K562 (cell line): ENCODE measurements around the gene ZNF384. TPM values are rescaled to one million over a fixed set of nuclear protein-coding genes. Genes with fewer than 3 reads are reported as not detected.

Experiments used
- ARID1B ChIP-seq: fragments of 450-650 bp; IDR thresholded peaks from 2 replicates; pipeline ENCODE4 v1.6.1; 2016; ENCODE audit warnings: antibody characterized with exemption, mild to moderate bottlenecking, inconsistent platforms
- ARID3A ChIP-seq: IDR thresholded peaks from 2 replicates; pipeline ENCODE4 v1.6.1; 2012; ENCODE audit warnings: low read depth, low read length, improper control_type of control experiment, borderline replicate concordance
- CBFA2T2 ChIP-seq: fragments of 450-650 bp; conservative IDR thresholded peaks from 2 replicates; pipeline ENCODE4 v1.6.1; 2017; ENCODE audit warnings: mild to moderate bottlenecking
- CBFA2T3 ChIP-seq: fragments of 450-650 bp; IDR thresholded peaks from 2 replicates; pipeline ENCODE4 v1.6.1; 2017
- ETS2 ChIP-seq: IDR thresholded peaks from 2 replicates; pipeline ENCODE4 v1.6.1; 2016; ENCODE audit warnings: borderline replicate concordance, missing genetic modification characterization, mild to moderate bottlenecking, moderate library complexity, missing compliant biosample characterization; ENCODE audit not compliant: poor library complexity, severe bottlenecking
- EZH2 ChIP-seq: IDR thresholded peaks from 2 replicates; pipeline ENCODE4 v1.6.1; 2012; ENCODE audit warnings: low read depth, mild to moderate bottlenecking, inconsistent platforms, low read length, borderline replicate concordance
- FOXK1 ChIP-seq: sonication (generic); formaldehyde crosslinking; IDR thresholded peaks from 2 replicates; pipeline ENCODE4 v1.8.0; 2022; ENCODE audit warnings: missing genetic modification reagents, mild to moderate bottlenecking, borderline replicate concordance
- FOXP1 ChIP-seq: sonication (generic); formaldehyde crosslinking; IDR thresholded peaks from 2 replicates; pipeline ENCODE4 v1.8.0; 2022; ENCODE audit warnings: mild to moderate bottlenecking, missing genetic modification reagents
- LCOR ChIP-seq: sonication (generic); formaldehyde crosslinking; IDR thresholded peaks from 2 replicates; pipeline ENCODE4 v1.8.0; 2022; ENCODE audit warnings: mild to moderate bottlenecking, missing genetic modification reagents
- MCM7 ChIP-seq, 2 experiments: fragments of 450-650 bp; IDR thresholded peaks; 2 replicates each; pipeline ENCODE4 v1.6.1; 2016 to 2018
- MEIS2 ChIP-seq: fragments of 450-650 bp; IDR thresholded peaks from 2 replicates; pipeline ENCODE4 v1.6.1; 2014; ENCODE audit warnings: mild to moderate bottlenecking; ENCODE audit not compliant: partially characterized antibody
- MTA1 ChIP-seq: fragments of 450-650 bp; IDR thresholded peaks from 2 replicates; pipeline ENCODE4 v1.6.1; 2017; ENCODE audit warnings: borderline replicate concordance
- NFE2 ChIP-seq: IDR thresholded peaks from 2 replicates; pipeline ENCODE4 v1.6.1; 2014; ENCODE audit warnings: antibody characterized with exemption, low read depth
- PHB2 ChIP-seq: fragments of 450-650 bp; IDR thresholded peaks from 2 replicates; pipeline ENCODE4 v1.6.1; 2017; ENCODE audit warnings: low read depth
- RBM17 ChIP-seq: fragments of 200-400 bp; formaldehyde crosslinking; IDR thresholded peaks from 2 replicates; pipeline ENCODE4 v1.6.1; 2017; ENCODE audit warnings: low read depth, mild to moderate bottlenecking, low read length, borderline replicate concordance
- SAP30 ChIP-seq: fragments of 200-600 bp; sonication (generic); IDR thresholded peaks from 2 replicates; pipeline ENCODE4 v1.6.1; 2012; ENCODE audit warnings: borderline replicate concordance, low read depth, mild to moderate bottlenecking, moderate library complexity, low read length, control low read depth, inconsistent platforms; ENCODE audit not compliant: insufficient read depth, poor library complexity, severe bottlenecking
- SIN3A ChIP-seq, 2 experiments: fragments of 150-350 bp in 1 of 2; IDR thresholded peaks; 2 replicates each; pipeline ENCODE4 v1.6.1; 2011 to 2016; ENCODE audit warnings: borderline replicate concordance in 2 of 2, low read depth in 2 of 2, low read length in 2 of 2, mild to moderate bottlenecking in 2 of 2, moderate library complexity in 2 of 2; ENCODE audit not compliant: control insufficient read depth in 1 of 2
- SRSF3 ChIP-seq: fragments of 200-400 bp; formaldehyde crosslinking; IDR thresholded peaks from 2 replicates; pipeline ENCODE4 v1.6.1; 2016; ENCODE audit warnings: mild to moderate bottlenecking, low read length, moderate library complexity; ENCODE audit not compliant: insufficient read depth
- SRSF9 ChIP-seq: fragments of 200-400 bp; formaldehyde crosslinking; IDR thresholded peaks from 2 replicates; pipeline ENCODE4 v1.6.1; 2017; ENCODE audit warnings: low read depth, low read length, borderline replicate concordance
- TCF3 ChIP-seq: sonication (generic); formaldehyde crosslinking; IDR thresholded peaks from 2 replicates; pipeline ENCODE4 v1.4.0; 2020; ENCODE audit warnings: mild to moderate bottlenecking, missing genetic modification reagents
- TEAD4 ChIP-seq, 2 experiments: sonication (generic) in 1 of 2; formaldehyde crosslinking in 1 of 2; IDR thresholded peaks; 2 replicates each; pipeline versions ENCODE4 v1.6.1 to v1.8.0; 2012 to 2022; ENCODE audit warnings: borderline replicate concordance in 1 of 2, inconsistent platforms in 1 of 2, low read length in 1 of 2, mild to moderate bottlenecking in 1 of 2, missing genetic modification reagents in 1 of 2
- ZBTB49 ChIP-seq: sonication (generic); formaldehyde crosslinking; IDR thresholded peaks from 2 replicates; pipeline ENCODE4 v1.8.0; 2022; ENCODE audit warnings: missing genetic modification reagents, mild to moderate bottlenecking, borderline replicate concordance
- ZNF395 ChIP-seq: fragments of 200-800 bp; sonication (Bioruptor generic); IDR thresholded peaks from 2 replicates; pipeline ENCODE4 v1.6.1; 2017; ENCODE audit warnings: missing genetic modification characterization, missing compliant biosample characterization
- ZNF830 ChIP-seq: fragments of 250-450 bp; sonication (Bioruptor Pico); IDR thresholded peaks from 2 replicates; pipeline ENCODE4 v1.5.0; 2021; ENCODE audit warnings: mild to moderate bottlenecking
- ZSCAN29 ChIP-seq: fragments of 450-650 bp; IDR thresholded peaks from 2 replicates; pipeline ENCODE4 v1.6.1; 2017
- polyA plus RNA-seq, 8 experiments: library from polyadenylated mRNA; depleted of rRNA in 4 of 8; stranded (reverse) in 5 of 8; unstranded in 3 of 8; fragments of >200 nt; fragmentation: Nextera tagmentation in 2 of 8; fragmentation: Illumina TruSeq in 1 of 8; extraction: Ambion mirVana in 2 of 8; extraction: Trizol in 1 of 8; gene quantifications; 2 replicates each; pipeline versions ENCODE4 v1.2.1 to v1.2.3, GENCODE V29; 2011 to 2014; ENCODE audit warnings: inconsistent platforms in 1 of 8, missing spikeins in 1 of 8
- total RNA-seq, 7 experiments: library from RNA; depleted of rRNA in 6 of 7; stranded (reverse); fragments of >200 nt in 6 of 7; fragmentation: Illumina TruSeq in 2 of 7; extraction: Trizol in 2 of 7; gene quantifications; 2 replicates each; pipeline versions ENCODE4 v1.2.1 to v1.2.3, GENCODE V29; 2011 to 2021; ENCODE audit warnings: low replicate concordance in 1 of 7

ZNF384 gene
- total and polyA plus RNA-seq, 9 of the 15 experiments (the other 6 are each of a cell fraction or from before 2014, with no cell fraction given) = 0.36 to 64.8 (median 21.3) TPM

GRCh38 chr12:6662602-6662905 lies 26.6 kb downstream of the ZNF384 start (continued):
- no peak for TF ChIP-seq ZBTB49 (CRISPR knock-in tag)
- TF ChIP-seq ZNF395 (CRISPR knock-in tag) = no peak
- TF ChIP-seq ETS2 (tag) = no peak
- no peak for TF ChIP-seq SIN3A (IDR thresholded peaks at IDR 0.05; ENCODE audit: borderline replicate concordance in 2 of 2, control insufficient read depth in 1 of 2, low read depth in 2 of 2, low read length in 2 of 2)
- no peak for TF ChIP-seq ARID3A
- TF ChIP-seq MEIS2 = no peak
- TF ChIP-seq CBFA2T2 = peak; percentile 36
- no peak for TF ChIP-seq ZNF830 (CRISPR knock-in tag)
- no peak for TF ChIP-seq NFE2
- TF ChIP-seq ARID1B = 0 out of 2 replicates have a peak, but pooled peaks have one; percentile 15
- peak; percentile 10; the same call in 1 of the 2 replicates for TF ChIP-seq TCF3 (CRISPR knock-in tag)
- 0 out of 2 replicates have a peak, but pooled peaks have one; percentile 86 for TF ChIP-seq ZSCAN29
- no peak for TF ChIP-seq MTA1
- TF ChIP-seq TEAD4 (IDR thresholded peaks at IDR 0.05; ENCODE audit: low read length) = no peak
- no peak for TF ChIP-seq TEAD4 (CRISPR knock-in tag; IDR thresholded peaks at IDR 0.05; ENCODE audit: borderline replicate concordance)
- no peak for TF ChIP-seq SRSF9
- TF ChIP-seq FOXK1 (CRISPR knock-in tag) = no peak
- TF ChIP-seq SAP30 = peak; percentile 81
- TF ChIP-seq MCM7 (IDR thresholded peaks at IDR 0.05) = no peak
- TF ChIP-seq EZH2 = no peak
- TF ChIP-seq CBFA2T3 = peak; percentile 57
- no peak for TF ChIP-seq FOXP1 (CRISPR knock-in tag)
- TF ChIP-seq RBM17 = no peak
- 0 out of 2 replicates have a peak, but pooled peaks have one; percentile 6 for TF ChIP-seq LCOR (CRISPR knock-in tag)
- no peak for TF ChIP-seq SRSF3
- TF ChIP-seq PHB2 = 0 out of 2 replicates have a peak, but pooled peaks have one; percentile 19
